ENCODE measurements around the gene CERS6. TPM values are rescaled to one million over a fixed set of nuclear protein-coding genes. Genes with fewer than 3 reads are reported as not detected.

Gene CERS6
- total and polyA plus RNA-seq, 8 donors, result 18.8 to 24.5 (median 22.1) TPM

GRCh38 chr2:168780669-168781071 is 324.6 kb downstream of the CERS6 start:
- intact Hi-C loops (cut with DNase I), result no loop called here
- no peak for TF ChIP-seq CTCF (IDR thresholded peaks at IDR 0.05)
- no peak for ATAC-seq

GRCh38 chr2:168781191-168781817 is 325.2 kb downstream of the CERS6 start:
- H3K27ac ChIP-seq, result no peak overlapping the region
- H3K9me3 ChIP-seq, result no peaks in the 10 kb centered on the region
- no peak for TF ChIP-seq CTCF (IDR thresholded peaks at IDR 0.05)
- no peaks in the 10 kb centered on the region for H3K4me1 ChIP-seq
- DNase-seq (no peak), ATAC-seq (no peak)
- no peaks in the 10 kb centered on the region for H3K36me3 ChIP-seq
- H3K4me3 ChIP-seq, result no peak overlapping the region
- intact Hi-C loops (cut with DNase I), result no loop called here
- no peaks in the 10 kb centered on the region for H3K27me3 ChIP-seq

More at GRCh38 chr2:168780669-168781071, 324.6 kb downstream of the CERS6 start:
- Histone ChIP-seq H3K9me3 (no peaks in the 10 kb centered on the region), H3K27ac (no peak overlapping the region), H3K36me3 (no peaks in the 10 kb centered on the region), H3K27me3 (no peaks in the 10 kb centered on the region), H3K4me3 (no peak overlapping the region), H3K4me1 (no peaks in the 10 kb centered on the region)
- no peak for DNase-seq

GRCh38 chr2:168782271-168782670 is 326.2 kb downstream of the CERS6 start:
- Histone ChIP-seq H3K4me3 (no peak overlapping the region), H3K27me3 (no peaks in the 10 kb centered on the region), H3K27ac (no peak overlapping the region), H3K4me1 (no peaks in the 10 kb centered on the region), H3K36me3 (no peaks in the 10 kb centered on the region), H3K9me3 (no peaks in the 10 kb centered on the region)
- ATAC-seq, result no peak
- DNase-seq, result no peak
- TF ChIP-seq CTCF (IDR thresholded peaks at IDR 0.05), result no peak
- intact Hi-C loops (cut with DNase I), result no loop called here

GRCh38 chr2:168784993-168785392 is 328.9 kb downstream of the CERS6 start:
- TF ChIP-seq CTCF (IDR thresholded peaks at IDR 0.05), result no peak
- H3K27ac ChIP-seq, result no peak overlapping the region
- no peaks in the 10 kb centered on the region for H3K4me1 ChIP-seq
- H3K9me3 ChIP-seq, result no peaks in the 10 kb centered on the region
- no peaks in the 10 kb centered on the region for H3K36me3 ChIP-seq
- intact Hi-C loops (cut with DNase I), result no loop called here
- DNase-seq, result no peak
- no peak for ATAC-seq
- H3K4me3 ChIP-seq, result no peak overlapping the region
- H3K27me3 ChIP-seq, result no peaks in the 10 kb centered on the region

- no peaks in the 10 kb centered on the region for H3K9me3 ChIP-seq
- no peaks in the 10 kb centered on the region for H3K27me3 ChIP-seq
- H3K36me3 ChIP-seq, result no peaks in the 10 kb centered on the region
- H3K4me3 ChIP-seq, result no peak overlapping the region
- no peak overlapping the region for H3K27ac ChIP-seq
- ATAC-seq, result no peak
- no peak for DNase-seq
- no peak for TF ChIP-seq CTCF (IDR thresholded peaks at IDR 0.05)
- H3K4me1 ChIP-seq, result no peaks in the 10 kb centered on the region
- intact Hi-C loops (cut with DNase I), result no loop called here
Observed at GRCh38 chr2:168787098-168787781, 331.2 kb downstream of the CERS6 start.
